GM18870 (cell line): Measurements from ENCODE around the gene ITPR1.

ENCODE experiments used
- ATAC-seq: cut with Tn5 transposase; IDR thresholded peaks from one replicate; pipeline ENCODE4 v1.9.1; 2021; ENCODE audit warnings: moderate library complexity; ENCODE audit not compliant: unreplicated experiment

ITPR1 gene

GRCh38 chr3:4864503-4864902 lies 371.4 kb downstream of the ITPR1 start:
- ATAC-seq: no peak

DNA sequence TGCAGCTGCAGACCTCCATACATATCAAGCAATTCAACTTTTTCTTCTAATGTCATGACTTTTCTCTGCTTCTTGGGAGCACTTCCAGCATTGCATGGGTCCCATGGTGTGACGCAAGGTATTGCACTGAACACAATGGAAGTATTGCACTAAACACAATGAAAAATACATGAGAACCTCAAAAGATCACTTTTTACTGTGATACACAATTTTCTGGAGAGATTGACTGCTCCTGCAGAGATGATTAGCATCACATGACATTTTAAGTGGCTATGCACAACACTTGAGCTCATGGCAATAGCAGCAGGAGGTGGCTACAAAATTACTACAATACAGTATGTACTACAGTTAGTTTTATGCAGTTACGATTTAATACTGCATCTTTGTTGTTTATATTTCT lies 372.6 kb downstream of the ITPR1 start:
- ATAC-seq: no peak

- no peak for ATAC-seq
Measured at GRCh38 chr3:4866866-4867265, 373.7 kb downstream of the ITPR1 start.

GRCh38 chr3:4877173-4877787 lies 384.1 kb downstream of the ITPR1 start:
- ATAC-seq: no peak

GRCh38 chr3:4880850-4881249 lies 387.7 kb downstream of the ITPR1 start:
- ATAC-seq: no peak

DNA sequence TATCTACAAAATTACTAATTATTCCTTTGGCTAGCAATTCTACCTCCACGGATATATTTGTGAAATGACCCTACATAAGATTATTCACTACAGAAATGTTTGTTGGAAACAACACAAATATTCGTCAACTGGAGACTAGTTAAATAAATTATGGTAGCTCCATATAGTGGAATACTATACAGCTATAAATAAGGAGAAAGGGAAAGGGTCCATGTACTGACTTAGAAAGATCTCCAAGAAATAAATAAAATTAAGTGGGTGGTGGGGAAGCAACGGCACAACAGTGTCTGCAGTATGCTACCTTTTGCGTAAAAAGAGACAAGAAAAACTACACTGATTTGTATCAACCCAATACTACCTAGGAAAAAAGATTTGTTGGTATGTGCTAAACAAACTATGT lies 389.4 kb downstream of the ITPR1 start:
- ATAC-seq: no peak

DNA sequence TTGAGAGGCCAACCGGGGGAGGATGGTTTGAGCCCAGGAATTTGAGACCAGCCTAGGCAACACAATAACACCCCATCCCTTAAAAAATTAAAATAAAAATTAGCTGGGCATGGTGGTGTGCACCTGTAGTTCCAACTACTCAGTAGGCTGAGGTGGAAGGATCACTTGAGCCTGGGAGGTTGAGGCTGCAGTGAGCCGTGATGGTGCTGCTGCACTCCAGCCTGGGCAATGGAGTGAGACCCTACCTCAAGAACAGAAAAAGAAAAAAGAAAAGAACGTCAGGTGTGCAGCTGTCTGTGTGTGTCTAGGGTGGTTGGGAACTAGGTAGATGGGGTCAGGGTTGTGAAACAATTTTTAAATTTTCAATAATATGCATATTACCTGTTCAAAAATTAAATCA lies 389.9 kb downstream of the ITPR1 start:
- ATAC-seq: no peak

DNA sequence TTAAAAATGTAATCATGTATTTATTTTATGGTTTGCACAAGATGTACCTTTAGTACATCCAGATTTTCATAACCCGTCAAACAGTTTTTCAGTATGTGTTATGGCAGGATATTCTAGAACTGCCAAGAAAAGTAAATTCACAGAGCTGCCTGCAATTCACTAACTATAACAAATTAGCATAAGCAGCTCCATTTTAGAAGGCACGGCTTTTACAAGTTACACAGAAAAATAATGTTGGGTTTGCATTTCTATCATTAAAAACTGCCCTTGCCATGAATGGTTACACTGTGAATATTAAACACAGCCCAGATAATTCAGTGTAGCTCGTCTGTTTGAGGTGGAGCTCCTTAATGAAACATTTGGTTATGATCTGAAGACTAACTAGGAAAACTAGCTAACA lies 391.7 kb downstream of the ITPR1 start:
- no peak for ATAC-seq

DNA sequence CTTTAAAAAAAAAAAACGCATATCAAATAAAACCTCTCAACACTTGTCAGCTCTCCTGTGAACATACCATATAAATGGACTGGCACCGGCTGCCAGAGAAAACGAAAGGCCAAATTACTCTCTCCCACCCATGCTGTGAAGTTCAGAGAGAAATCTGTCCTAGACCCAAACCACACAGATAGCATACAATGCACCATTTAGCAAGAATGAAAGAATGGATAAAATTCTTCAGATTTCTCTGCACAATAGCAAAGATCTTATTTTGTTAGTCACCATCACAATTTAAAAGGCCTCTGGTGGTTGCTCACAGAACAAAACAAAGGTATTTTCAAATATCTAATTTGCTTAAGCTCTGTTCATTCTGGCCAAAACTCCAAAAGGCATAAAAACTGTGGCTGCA lies 392.2 kb downstream of the ITPR1 start:
- ATAC-seq: no peak

GRCh38 chr3:4886448-4886847 lies 393.3 kb downstream of the ITPR1 start:
- ATAC-seq: no peak

DNA sequence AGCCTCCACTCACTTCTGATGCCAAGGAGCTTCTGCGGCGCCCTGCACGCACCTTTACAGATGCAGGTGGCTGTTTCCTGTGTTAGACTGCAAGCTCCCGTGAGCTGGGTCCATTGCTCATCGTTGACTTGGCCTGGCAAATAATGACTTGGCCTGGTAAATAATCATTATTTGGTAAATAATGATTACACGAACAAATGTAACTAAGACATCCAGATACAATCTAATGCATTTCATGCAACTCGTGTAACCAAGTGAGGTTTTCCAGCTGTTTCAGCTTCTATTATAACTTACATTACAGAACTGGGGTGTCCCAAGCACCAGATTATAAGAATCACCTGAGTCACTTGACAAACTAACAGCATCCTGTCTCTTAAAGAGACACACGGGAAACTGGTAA lies 394.0 kb downstream of the ITPR1 start:
- ATAC-seq: no peak

DNA sequence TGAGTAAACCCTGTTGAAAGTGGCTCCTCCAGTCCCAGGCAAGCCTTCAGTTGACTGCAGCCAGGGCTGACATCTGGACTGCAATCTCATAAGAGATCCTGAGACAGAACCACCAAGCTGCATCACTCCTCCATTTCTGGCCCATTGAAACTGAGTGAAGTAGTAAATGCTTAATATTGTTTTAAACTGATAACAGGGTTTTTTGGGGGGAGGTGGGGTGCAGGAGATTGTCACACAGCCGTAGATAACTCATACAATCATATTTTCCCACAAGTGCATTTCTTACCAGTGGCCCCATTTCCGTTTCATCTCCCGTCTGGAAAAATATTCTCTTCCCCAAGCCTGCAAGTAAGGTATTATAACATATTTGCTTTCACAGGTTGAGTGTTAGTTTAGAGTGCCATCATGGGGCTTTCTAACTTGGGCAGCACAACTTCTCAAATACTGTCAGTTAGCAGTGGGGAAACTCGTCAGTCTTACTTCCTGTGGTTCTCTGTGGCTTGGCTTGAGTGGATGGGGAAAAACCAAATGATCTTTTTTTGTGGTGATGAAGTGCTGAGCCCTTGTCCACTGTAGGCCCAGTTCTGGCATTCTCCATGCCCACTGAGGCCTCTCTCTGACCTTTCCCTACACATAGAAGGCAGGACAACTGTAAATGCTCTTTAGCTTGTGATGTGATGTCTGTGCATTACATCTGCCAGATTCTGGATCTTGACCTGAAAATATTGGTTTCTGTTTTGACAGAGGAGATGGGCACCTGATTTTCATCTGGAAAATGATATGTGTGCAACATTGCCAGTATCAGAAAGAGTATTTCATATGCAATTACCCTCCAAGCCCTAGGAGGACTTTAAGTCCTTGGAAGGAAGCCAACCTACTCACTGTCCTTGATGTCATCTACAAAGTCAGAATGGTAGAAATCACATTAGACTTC lies 396.0 kb downstream of the ITPR1 start:
- ATAC-seq: peak; percentile 93

DNA sequence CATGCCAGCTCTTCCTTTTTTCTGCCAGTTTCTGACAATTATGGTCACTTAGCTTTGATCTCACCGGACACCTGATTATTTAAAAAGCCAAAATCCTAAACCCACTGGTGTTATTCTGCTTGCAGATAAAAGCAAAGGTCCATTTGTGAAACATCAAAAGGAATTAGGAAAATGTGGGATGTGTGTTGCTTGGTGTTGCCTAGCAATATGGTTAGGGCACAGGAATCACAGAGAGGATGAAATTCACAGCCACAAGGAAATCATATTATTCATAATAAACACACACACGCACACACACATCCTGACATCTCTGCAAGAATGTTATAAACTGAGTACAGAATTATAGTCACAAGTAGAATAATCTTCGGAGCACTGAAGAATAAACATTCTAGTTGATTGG lies 396.7 kb downstream of the ITPR1 start:
- no peak for ATAC-seq

DNA sequence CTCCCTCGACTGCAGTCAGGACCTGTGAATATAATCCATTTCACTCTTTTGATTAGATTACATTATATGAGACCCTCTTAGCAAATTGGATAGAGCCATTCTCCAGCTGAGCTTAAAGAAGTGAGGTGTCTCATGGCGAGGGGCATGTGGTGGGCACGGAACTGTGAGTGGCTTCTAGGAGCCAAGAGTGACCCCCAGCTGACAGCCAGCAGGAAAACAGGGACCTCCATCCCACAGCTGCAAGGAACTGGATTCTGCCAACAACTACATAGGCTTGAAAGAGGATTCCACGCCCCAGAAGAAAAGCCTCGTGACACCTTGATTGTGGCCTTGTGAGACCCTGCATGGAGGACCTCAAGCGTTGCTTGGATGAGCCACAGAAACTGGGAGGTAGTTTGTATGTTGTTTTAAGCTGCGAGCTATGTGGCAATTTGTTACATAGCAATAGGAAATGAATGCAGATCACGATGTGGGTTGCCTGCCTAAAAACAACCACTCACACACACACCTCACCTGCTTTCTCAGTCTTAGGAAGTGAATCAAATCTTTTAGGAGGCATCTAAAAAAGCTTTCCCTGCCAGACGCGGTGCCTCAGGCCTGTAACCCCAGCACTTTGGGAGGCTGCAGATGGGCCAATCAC lies 401.9 kb downstream of the ITPR1 start:
- no peak for ATAC-seq

DNA sequence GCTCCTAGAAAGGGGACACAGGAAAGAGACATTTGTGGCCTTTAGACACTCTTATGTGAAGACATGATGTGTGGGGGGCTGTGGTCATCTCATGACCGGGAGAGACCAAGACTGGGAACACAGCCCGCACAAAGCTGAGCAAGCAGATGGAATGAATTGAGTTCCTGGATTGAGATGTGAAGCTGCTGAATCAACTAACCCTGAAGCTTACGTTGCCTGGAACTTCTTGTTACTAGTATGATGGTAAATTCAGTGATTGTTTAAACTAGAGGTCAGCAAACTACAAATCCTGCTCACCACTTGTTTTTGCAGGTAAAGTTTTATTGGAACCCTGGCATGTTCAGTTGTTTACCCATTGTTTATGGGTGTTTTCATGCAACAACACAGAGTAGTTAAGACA lies 402.7 kb downstream of the ITPR1 start:
- ATAC-seq: no peak
